Stimulated activated naive CD8-positive, alpha-beta T cell treated with anti-CD3 and anti-CD28 coated beads, Interleukin-15, Interleukin-2, amounts not matched to agents 100 U/mL and 50 U/mL, for 24 hours (primary cell): ENCODE data around the gene ZNF557.
"Not testable (repeated sequence)": the region's sequence is repeated elsewhere in the genome, so short reads cannot be mapped to it uniquely, and the experiment has no call there.

Experiments used
- ATAC-seq: fragments of 150-1000 bp; cut with Tn5 transposase; one replicate; pipeline ENCODE4 v1.10.0; 2021
- DNase-seq: peaks from one replicate; pipeline ENCODE4 v3.0.0; 2021

ZNF557 gene

DNA sequence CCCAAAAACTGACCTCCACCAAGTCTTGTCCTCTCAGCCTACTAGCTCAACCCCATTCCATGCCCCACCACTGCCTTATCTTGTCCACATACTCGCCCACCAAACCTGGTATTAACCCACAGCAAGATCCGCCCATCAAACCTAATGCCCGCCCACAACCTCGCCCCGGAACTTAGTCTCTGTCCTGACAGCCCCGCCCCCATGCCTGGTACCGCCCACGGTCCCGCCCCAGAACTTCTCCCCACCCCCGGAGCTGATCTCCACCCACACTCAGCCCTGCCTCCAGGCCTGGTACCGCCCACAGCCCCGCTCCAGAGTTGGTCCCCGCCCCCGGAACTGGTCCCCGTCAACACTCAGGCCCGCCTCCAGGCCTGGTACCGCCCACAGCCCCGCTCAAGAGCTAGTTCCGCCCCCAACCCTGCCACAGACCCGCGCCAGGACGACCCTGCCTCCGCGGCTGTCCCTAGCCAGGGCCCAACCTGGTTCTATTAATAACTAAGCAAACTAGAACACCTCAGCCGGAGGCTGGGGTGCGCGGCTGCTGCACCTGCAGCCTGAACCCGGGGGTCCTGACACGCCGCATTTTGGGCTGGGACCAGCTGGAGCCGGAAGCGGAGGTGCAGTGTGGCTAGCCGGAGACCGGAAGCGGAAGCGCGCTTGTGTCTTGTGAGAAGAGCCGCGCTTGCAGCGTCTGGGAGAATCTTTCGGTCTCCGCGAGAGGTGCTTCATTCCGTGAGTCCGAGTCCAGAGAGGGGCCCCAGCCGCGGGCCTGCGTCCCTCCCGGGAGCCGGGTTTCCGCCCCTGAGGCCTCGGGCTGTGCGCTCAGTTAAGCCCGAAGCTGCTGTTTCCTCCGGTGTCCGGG lies at the start of gene ZNF557:
ZNF557 (plus strand) TSS at position 662 of the 862 bp plus-strand sequence. CDS start 5,372 bp downstream, outside the sequence.
- DNase-seq (peak; percentile 99), ATAC-seq (peak; percentile 95)

DNA sequence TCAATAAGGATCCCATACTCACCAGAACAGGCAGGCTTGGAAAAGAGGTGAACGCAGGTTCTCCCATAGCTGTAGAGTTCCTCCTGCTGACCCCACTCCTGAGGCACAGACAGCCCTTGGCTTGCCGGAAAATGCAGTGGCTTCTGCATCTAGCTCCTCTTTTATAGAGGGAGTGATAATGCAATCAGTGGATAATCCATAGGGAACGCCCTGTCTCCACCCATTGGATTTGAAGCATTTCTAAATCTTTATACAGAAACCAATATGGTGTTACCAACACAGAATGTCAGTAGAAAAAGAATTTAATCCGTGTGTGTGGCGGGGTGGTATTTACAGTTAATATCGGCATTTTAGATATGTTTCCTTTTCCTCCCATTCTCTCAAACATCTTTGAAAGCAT lies 48.2 kb upstream of the ZNF557 start, which contains the start of gene MBD3L2B:
MBD3L2B (minus strand) TSS at position 101 of the 400 bp plus-strand sequence; CDS start at position 67, 34 bp downstream.
- ATAC-seq, DNase-seq: not testable (repeated sequence)

DNA sequence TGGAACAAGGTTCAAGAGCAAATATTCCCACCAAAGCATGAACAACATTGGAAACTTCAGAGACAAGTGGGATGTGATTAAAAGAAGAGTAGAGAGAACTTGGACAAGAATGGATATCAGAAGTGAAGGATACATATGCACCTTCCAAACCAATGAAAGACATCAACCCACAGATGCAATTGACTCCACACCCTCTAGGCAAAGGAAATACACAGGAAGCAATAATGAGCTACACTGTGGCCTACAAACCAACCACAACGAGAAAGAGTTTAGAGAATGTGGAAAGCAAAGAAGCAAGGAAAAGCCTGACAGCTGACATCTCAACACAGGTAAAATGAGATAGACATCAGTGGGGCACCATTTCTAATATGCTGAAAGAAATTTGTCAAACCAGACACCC lies 40.7 kb upstream of the ZNF557 start:
- not testable (repeated sequence) for ATAC-seq, DNase-seq

DNA sequence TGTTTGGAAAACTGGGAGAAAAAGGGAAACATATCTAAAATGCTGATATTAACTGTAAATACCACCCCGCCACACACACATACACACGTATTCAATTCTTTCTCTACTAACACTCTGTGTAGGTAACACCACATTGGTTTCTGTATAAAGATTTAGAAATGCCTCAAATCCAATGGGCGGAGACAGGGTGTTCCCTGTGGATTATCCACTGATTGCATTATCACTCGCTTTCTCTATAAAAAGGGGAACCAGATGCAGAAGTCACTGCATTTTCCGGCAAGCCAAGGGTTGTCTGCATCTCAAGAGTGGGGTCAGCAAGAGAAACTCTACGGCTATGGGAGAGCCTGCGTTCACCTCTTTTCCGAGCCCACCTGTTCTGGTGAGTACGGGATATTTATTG lies 39.2 kb upstream of the ZNF557 start, which contains the start of gene MBD3L5:
MBD3L5 (plus strand) TSS at position 301 of the 400 bp plus-strand sequence; CDS start at position 335, 34 bp downstream.
- DNase-seq, ATAC-seq: not testable (repeated sequence)

DNA sequence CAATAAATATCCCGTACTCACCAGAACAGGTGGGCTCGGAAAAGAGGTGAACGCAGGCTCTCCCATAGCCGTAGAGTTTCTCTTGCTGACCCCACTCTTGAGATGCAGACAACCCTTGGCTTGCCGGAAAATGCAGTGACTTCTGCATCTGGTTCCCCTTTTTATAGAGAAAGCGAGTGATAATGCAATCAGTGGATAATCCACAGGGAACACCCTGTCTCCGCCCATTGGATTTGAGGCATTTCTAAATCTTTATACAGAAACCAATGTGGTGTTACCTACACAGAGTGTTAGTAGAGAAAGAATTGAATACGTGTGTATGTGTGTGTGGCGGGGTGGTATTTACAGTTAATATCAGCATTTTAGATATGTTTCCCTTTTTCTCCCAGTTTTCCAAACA lies 29.4 kb upstream of the ZNF557 start, which contains the start of gene MBD3L4:
MBD3L4 (minus strand) TSS at position 101 of the 400 bp plus-strand sequence; CDS start at position 66, 35 bp downstream.
- DNase-seq, ATAC-seq: not testable (repeated sequence)

DNA sequence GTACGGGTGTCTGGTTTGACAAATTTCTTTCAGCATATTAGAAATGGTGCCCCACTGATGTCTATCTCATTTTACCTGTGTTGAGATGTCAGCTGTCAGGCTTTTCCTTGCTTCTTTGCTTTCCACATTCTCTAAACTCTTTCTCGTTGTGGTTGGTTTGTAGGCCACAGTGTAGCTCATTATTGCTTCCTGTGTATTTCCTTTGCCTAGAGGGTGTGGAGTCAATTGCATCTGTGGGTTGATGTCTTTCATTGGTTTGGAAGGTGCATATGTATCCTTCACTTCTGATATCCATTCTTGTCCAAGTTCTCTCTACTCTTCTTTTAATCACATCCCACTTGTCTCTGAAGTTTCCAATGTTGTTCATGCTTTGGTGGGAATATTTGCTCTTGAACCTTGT lies 27.9 kb upstream of the ZNF557 start:
- DNase-seq, ATAC-seq: not testable (repeated sequence)

DNA sequence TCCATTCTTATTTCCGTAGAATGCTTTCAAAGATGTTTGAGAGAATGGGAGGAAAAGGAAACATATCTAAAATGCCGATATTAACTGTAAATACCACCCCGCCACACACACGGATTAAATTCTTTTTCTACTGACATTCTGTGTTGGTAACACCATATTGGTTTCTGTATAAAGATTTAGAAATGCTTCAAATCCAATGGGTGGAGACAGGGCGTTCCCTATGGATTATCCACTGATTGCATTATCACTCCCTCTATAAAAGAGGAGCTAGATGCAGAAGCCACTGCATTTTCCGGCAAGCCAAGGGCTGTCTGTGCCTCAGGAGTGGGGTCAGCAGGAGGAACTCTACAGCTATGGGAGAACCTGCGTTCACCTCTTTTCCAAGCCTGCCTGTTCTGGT lies 20.5 kb upstream of the ZNF557 start, which contains the start of gene MBD3L2:
MBD3L2 (plus strand) TSS at position 301 of the 400 bp plus-strand sequence; CDS start at position 354, 53 bp downstream.
- DNase-seq = not testable (repeated sequence)

DNA sequence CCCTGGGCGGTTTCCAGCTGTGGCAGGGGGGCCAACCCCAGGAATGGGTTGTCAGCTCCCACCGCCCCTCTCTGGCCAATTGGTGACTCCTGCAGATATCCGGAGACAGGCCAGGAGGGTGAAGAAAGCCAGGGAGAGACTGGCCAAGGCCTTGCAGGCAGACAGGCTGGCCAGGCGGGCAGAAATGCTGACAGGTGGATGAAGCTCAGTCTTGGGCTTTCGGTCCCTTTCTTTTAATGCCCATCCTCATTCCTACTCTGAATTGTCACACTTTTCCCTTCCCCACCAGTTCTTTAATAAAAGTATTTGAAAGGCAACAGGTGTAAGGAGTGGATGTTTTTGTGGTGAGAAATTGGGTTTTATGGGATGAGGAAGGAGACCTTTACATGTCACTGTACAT lies 18.1 kb upstream of the ZNF557 start:
- not testable (repeated sequence) for ATAC-seq

More for the DNA sequence above, 20.5 kb upstream of the ZNF557 start, which contains the start of gene MBD3L2:
- ATAC-seq = not testable (repeated sequence)

DNA sequence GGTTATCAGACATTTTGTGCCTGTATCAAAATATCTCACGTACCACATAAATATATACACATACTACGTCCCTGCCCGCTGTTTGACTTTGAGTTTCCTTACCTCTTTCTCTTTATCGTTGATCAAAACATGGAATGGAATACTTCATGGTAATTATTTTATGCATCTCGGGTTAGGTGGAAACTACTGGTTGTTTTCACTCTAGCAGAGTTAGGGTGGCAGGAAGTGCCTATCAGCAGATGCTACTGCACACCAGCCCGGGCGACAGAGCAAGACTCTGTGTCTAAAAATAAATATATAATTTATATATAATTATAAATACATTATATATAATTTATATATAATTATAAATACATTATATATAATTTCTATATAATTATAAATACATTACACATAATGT lies 16.6 kb upstream of the ZNF557 start:
- DNase-seq, ATAC-seq: not testable (repeated sequence)

More for the DNA sequence above, 18.1 kb upstream of the ZNF557 start:
- DNase-seq = not testable (repeated sequence)

DNA sequence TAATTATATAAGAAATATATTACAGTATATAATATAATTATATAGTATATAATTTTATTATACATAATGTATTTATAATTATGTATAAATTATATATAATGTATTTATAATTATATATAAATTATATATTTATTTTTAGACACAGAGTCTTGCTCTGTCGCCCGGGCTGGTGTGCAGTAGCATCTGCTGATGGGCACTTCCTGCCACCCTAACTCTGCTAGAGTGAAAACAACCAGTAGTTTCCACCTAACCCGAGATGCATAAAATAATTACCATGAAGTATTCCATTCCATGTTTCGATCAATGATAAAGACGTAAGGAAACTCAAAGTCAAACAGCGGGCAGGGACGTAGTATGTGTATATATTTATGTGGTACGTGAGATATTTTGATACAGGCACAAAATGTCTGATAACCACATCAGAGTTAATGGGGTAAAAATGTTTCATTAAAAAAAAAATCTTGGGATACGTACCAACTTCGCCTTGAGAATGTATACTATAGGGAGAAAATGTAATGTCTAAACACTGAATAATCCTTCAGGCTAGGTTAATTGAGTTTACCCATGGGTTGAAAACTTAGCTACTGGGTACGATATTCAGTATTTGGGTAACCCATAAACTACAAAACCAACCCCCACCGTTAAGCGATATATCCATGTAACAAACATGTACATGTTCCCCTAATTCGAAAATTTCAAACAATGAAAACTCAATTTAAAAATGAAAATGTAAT lies 14.7 kb upstream of the ZNF557 start:
- DNase-seq, ATAC-seq: not testable (repeated sequence)

DNA sequence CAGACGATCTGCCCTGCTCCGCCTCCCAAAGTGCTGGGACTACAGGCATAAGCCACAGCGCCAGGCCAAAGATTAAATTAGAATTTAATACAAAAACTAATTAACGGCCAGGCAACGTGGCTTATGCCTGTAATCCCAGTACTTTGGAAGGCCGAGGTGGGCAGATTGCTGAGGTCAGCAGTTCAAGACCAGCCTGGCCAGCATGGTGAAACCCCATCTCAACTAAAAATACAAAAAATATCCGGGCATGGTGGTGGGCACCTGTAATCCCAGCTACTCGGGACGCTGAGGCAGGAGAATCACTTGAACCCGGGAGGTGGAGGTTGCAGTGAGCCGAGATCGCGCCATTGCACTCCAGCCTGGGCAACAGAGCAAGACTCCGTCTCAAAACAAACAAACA lies 13.8 kb upstream of the ZNF557 start:
- ATAC-seq, DNase-seq: not testable (repeated sequence)

DNA sequence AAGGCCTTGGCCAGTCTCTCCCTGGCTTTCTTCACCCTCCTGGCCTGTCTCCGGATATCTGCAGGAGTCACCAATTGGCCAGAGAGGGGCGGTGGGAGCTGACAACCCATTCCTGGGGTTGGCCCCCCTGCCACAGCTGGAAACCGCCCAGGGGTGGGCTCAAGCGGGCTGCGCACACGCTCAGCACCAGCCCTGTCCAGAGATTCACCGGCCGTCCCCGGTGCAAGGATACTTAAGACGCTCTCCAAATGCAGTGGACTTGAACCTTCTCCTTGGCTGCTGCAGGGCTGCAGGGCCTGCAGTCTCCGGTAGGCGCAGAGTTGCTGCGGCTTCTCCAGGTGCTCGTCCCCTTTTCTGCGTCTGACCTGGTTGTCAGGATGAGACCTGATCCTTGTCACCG lies 13.1 kb upstream of the ZNF557 start:
- ATAC-seq = not testable (repeated sequence)

DNA sequence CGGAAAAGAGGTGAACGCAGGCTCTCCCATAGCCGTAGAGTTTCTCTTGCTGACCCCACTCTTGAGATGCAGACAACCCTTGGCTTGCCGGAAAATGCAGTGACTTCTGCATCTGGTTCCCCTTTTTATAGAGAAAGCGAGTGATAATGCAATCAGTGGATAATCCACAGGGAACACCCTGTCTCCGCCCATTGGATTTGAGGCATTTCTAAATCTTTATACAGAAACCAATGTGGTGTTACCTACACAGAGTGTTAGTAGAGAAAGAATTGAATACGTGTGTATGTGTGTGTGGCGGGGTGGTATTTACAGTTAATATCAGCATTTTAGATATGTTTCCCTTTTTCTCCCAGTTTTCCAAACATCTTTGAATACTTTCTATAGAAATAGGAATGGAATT lies 10.9 kb upstream of the ZNF557 start, which contains the start of gene MBD3L3:
MBD3L3 (minus strand) TSS at position 101 of the 400 bp plus-strand sequence; CDS start at position 30, 71 bp downstream.
- ATAC-seq, DNase-seq: not testable (repeated sequence)

More for the DNA sequence above, 13.1 kb upstream of the ZNF557 start:
- not testable (repeated sequence) for DNase-seq

DNA sequence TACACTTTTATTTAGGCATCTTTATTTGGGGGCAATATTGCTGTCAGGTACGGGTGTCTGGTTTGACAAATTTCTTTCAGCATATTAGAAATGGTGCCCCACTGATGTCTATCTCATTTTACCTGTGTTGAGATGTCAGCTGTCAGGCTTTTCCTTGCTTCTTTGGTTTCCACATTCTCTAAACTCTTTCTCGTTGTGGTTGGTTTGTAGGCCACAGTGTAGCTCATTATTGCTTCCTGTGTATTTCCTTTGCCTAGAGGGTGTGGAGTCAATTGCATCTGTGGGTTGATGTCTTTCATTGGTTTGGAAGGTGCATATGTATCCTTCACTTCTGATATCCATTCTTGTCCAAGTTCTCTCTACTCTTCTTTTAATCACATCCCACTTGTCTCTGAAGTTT lies 9.5 kb upstream of the ZNF557 start:
- DNase-seq, ATAC-seq: not testable (repeated sequence)

DNA sequence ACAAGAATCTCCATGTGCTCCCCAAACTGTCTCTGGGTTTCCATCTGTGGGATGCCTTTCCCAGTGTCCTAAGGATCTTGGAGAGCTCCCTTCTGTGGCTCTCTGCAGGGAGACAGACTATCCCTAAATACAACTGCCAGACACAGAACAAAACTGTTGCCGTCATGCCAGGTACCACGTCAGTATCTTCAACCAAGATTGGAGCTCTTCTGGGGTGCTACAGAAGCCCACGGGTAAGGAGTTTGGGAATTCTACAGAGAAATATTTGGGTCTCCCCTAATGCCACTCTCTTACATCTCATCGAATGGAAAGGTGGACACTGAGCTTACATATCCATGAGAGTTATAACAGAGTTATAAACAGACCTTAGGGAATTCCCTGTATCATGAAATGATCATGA lies 6.2 kb upstream of the ZNF557 start:
- DNase-seq (no peak), ATAC-seq (no peak)

DNA sequence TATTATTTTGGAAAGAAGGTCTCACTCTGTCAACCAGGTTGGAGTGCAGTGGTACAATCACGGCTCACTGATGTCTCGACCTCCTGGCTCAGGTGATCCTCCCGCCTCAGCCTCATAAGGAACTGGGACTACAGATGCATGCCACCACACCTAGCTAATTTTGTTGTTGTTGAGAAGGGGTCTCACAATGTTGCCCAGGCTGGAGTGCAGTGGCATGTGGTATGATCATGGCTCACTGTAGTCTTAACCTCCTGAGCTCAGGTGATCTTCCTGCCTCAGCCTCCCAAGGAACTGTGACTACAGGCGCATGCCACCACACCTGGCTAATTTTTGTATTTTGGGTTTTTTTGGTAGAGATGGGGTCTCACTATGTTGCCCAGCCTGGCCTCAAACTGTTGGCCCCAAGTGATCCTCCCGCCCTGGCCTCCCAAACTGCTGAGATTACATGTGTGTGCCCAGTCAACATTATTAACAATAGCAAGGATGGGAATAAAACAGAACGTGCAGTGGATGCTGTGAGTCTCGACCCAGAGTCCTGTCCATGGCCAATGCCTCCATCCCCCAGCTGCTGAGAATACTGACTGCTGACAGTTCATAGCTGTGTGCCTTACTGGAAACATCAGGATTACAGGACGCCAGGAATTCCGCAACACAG lies 5.6 kb upstream of the ZNF557 start:
- ATAC-seq (no peak), DNase-seq (no peak)

DNA sequence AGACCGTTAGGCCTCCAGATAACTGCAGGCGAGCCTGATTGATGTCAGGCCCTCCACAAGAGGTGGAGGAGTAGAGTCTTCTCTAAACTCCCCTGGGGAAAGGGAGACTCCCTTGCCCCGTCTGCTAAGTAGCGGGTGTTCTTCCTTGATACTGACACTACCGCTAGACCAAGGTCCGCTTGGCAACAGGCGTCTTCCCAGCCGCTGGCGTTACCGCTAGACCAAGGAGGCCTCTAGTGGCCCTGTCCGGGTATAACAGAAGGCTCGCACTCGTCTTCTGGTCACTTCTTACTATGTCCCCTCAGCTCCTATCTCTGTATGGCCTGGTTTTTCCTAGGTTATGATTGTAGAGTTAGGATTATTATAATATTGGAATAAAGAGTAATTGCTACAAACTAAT lies 2.4 kb upstream of the ZNF557 start:
- DNase-seq, ATAC-seq: not testable (repeated sequence)

DNA sequence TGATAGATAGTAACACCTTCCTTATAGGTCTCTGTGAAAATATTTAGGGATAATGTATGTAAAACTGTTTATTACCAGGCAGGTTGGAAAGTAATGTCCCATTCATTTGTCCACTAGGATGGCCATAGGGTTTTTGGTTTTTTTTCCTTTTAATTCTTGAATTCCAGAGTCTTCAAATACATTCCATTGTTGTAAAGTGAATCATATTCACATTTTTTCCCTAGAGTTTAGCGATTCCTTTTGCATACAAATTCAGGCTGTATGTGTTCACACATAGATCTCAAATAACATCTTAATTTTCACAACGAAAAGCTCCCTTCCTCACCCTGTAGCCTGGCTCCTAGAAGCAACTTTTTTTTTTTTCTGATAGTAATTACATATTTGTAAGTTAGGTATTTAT lies 1.8 kb upstream of the ZNF557 start:
- DNase-seq (no peak), ATAC-seq (no peak)

DNA sequence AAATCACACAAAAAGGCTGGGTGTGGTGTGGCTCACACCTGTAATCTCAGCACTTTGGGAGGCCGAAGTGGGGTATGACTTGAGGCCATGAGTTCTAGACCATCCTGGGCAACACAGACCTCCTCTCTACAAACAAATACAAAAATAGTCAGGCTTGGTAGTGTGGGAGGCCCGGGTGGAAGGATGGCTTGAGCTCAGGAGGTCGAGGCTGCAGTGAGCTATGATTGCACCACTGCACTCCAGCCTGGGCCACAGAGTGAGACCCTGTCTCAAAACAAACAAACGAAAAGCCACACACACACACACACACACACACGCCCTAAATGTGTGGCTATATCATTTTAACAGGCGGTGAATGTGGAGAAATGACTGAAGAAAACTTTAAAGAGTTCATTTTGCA lies 904 bp upstream of the ZNF557 start:
- ATAC-seq (no peak), DNase-seq (no peak)

DNA sequence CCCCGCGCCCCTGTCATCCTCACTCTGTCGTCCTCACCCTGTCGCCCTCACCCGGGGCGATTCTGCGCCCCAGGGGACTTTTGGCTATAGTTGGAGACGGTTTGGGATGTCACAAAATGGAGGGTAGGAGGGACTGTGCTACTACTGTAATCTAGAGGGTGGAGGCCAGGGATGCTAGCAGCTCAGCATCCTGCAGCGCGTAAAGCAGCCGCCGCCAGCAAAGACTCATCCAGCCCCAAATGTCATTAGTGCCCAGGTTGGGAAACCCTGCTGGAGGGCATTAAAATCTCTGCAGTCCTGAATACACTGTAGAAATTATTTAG lies 362 bp downstream of the ZNF557 start:
- peak; percentile 24 for ATAC-seq
- no peak for DNase-seq

DNA sequence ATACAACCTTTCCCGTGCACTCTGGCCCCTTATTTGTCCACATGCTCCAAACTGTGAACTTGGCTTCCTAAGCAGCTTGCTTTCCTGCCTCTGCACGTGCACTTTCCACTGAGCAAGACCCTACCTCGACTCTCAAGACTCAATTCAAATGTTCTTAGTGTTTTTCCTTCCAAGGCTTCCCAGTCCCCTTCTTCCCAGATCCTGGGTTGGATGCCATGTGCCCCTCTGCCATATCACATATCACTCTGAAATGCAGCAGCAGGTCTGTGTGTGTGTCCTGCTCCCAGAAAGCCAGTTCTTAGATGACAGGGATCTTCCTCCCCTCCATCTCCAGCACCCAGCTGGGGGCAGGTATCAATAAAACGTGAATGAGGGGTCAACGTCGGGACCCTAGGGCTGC lies 3.0 kb downstream of the ZNF557 start:
- ATAC-seq (no peak), DNase-seq (no peak)
